Small intestine (tissue), 7 donors: ENCODE results near the gene HSFX2. TPM values are rescaled to one million over a fixed set of nuclear protein-coding genes. Genes with fewer than 3 reads are reported as not detected.
"Not testable (repeated sequence)": the region's sequence is repeated elsewhere in the genome, so short reads cannot be mapped to it uniquely, and the experiment has no call there.

Source experiments
- DNase-seq, 2 donors: peaks; one replicate each; pipeline versions ENCODE4 v3.0.0 to v3.0.0-alpha.2; 2013
- FAIRE-seq: peaks from 2 replicates; lab custom pipeline; 2012; peaks lifted over from hg19 to GRCh38; lab: Jason Lieb, UNC
- H3K27ac ChIP-seq, 3 donors: one replicate each; pipeline ENCODE4 v1.5.1; 2013; ENCODE audit warnings: low read length in 2 of 3, mild to moderate bottlenecking in 2 of 3, control low read depth in 1 of 3, inconsistent platforms in 1 of 3, low read depth in 1 of 3, moderate library complexity in 1 of 3
- H3K27me3 ChIP-seq, 3 donors: one replicate each; pipeline ENCODE4 v1.6.1; 2013; ENCODE audit warnings: low read length in 3 of 3, inconsistent platforms in 1 of 3; ENCODE audit not compliant: control insufficient read depth in 3 of 3, insufficient read depth in 3 of 3
- H3K36me3 ChIP-seq, 3 donors: one replicate each; pipeline ENCODE4 v1.6.1; 2013; ENCODE audit warnings: low read length in 3 of 3, inconsistent platforms in 1 of 3, low read depth in 1 of 3, mild to moderate bottlenecking in 1 of 3, moderate library complexity in 1 of 3; ENCODE audit not compliant: control insufficient read depth in 3 of 3, insufficient read depth in 2 of 3
- H3K4me1 ChIP-seq, 3 donors: one replicate each; pipeline ENCODE4 v1.6.1; 2013; ENCODE audit warnings: low read length in 2 of 3, inconsistent platforms in 1 of 3, low read depth in 1 of 3, mild to moderate bottlenecking in 1 of 3, moderate library complexity in 1 of 3; ENCODE audit not compliant: control insufficient read depth in 3 of 3, insufficient read depth in 2 of 3
- H3K4me3 ChIP-seq, 3 donors: one replicate each; pipeline ENCODE4 v1.5.1; 2013; ENCODE audit warnings: low read length in 3 of 3, control low read depth in 1 of 3, inconsistent platforms in 1 of 3, low read depth in 1 of 3, mild to moderate bottlenecking in 1 of 3, moderate library complexity in 1 of 3
- H3K9me3 ChIP-seq, 2 donors: one replicate each; pipeline ENCODE4 v1.6.1; 2013; ENCODE audit warnings: low read depth in 1 of 2, low read length in 1 of 2; ENCODE audit not compliant: control insufficient read depth in 2 of 2, insufficient read depth in 1 of 2
- WGBS, 3 donors: extraction: QIAGEN DNeasy Blood & Tissue Kit; methylation state at CpG; one replicate each; pipeline ENCODE4 v1.1.7; 2013; 5-methylcytosine and 5-hydroxymethylcytosine counted together
- polyA plus RNA-seq, 4 donors: library from polyadenylated mRNA; stranded (reverse) in 3 of 4; unstranded in 1 of 4; fragments of 200-250 nt in 3 of 4; fragments of 120-200 nt in 1 of 4; gene quantifications; one replicate each; pipeline versions ENCODE4 v1.2.1 to v1.2.3, GENCODE V29; 2013
- donor health status: healthy with polysubstance abuse.
- donor health status: control.
- donor health status: control.
- donor health status: Bipolar disorder and iron deficiency.
- donor health status: healthy.

HSFX2 gene
- polyA plus RNA-seq, 4 donors: 0.21 to 1.6 (median 0.49) TPM; not detected in 1

DNA sequence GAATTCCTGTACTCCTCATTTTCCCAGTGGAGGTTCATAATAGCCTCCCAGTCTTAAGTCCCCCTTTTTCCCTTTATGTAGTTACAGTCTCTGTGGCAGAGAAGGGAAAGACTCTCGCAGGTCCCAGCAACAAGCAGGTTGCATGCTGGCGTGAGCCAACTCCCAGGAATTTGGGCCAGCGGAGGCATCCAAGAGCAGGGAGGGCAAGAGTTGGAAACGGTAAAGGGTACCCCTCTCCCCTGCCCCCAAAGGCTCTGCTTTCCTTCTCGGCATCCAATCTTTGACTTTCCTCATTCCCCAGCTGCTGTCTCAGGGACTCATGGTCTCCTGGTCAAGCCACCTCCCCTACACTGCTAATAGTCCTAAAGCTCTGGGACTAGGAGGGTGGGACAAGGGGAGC, 15.4 kb upstream of the HSFX2 start:
- Histone ChIP-seq H3K27me3 (no peaks in the 10 kb centered on the region), H3K4me1 (no peaks in the 10 kb centered on the region), H3K27ac (no peak overlapping the region), H3K4me3 (no peak overlapping the region), H3K9me3 (no peaks in the 10 kb centered on the region), H3K36me3 (peaks cover 0 to 24% (median 0%) of the 10 kb centered on the region in 3 donors)
- DNase-seq (no peak), FAIRE-seq (no peak)
- WGBS, 3 donors: 88 to 93% (median 90%) methylated on average over 4 to 5 of the region's 5 CpGs

DNA sequence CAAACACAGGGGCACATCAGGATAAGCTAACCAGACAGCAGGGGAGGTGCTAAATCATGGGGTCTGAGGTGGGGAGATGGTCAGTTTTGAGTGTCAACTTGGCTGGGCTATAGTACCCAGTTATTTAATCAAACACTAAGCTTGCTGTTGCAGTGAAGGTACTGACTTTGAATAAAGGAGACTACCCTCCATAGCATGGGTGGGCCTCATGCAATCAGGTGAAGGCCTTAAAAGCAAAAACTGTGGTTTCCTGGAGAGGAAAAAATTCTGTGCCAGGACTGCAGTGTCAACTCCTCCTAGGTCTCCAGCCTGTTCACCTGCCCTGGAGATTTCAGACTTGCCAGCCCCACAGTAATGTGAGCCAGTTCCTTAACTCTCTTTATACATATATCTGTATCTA, 12.6 kb upstream of the HSFX2 start:
- Histone ChIP-seq H3K27me3 (no peaks in the 10 kb centered on the region), H3K36me3 (peaks cover 0 to 28% (median 0%) of the 10 kb centered on the region in 3 donors), H3K9me3 (no peaks in the 10 kb centered on the region), H3K27ac (no peak overlapping the region), H3K4me3 (no peak overlapping the region), H3K4me1 (no peaks in the 10 kb centered on the region)
- DNase-seq (no peak), FAIRE-seq (no peak)

DNA sequence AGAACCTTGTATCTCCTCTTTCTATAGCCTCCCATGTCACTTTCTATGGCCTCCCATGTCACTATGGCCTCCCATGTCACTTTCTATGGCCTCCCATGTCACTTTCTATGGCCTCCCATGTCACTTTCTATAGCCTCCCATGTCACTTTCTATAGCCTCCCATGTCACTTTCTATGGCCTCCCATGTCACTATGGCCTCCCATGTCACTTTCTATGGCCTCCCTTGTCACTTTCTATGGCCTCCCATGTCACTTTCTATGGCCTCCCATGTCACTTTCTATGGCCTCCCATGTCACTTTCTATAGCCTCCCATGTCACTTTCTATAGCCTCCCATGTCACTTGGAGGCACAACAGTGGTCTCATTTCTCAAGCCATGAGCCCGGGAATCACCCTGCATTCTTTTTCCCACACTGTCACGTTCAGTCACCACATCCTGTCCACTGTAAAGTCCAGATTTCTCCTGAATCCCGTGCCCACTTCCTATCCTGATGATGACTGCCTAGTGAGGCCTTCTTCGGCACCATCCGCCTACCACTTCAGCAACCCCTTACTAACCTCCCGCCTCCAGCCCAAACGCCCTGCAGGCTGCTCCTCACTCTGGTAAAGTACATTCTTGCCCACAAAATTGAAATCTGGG, 10.3 kb upstream of the HSFX2 start:
- not testable (repeated sequence) for H3K4me1 ChIP-seq, FAIRE-seq, DNase-seq, H3K27me3 ChIP-seq, H3K9me3 ChIP-seq, H3K4me3 ChIP-seq, H3K27ac ChIP-seq
- H3K36me3 ChIP-seq: peaks cover 0 to 25% (median 0%) of the 10 kb centered on the region in 3 donors
- WGBS, 3 donors: 69 to 89% (median 73%) methylated on average over 7 of the region's 7 CpGs

DNA sequence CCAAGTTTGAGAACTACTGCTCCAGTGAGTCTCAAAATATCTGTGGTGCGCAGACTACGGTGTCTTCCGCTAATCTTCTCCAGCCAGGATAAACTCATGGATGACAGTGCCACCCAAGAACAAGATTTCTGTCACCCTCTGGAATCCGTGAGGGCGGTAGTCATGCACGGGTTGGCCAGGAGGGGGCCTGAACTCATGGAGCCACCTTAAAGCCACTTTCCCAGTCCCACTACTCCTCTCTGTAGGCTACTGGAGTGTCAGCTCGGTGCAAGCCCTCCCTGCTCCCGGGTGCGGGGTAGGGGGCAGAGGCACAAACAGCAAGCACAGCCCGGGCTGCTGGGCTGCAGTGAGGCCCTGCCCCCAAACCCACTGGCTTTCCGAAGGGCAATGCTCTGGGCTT, 3.5 kb upstream of the HSFX2 start:
- FAIRE-seq, DNase-seq: not testable (repeated sequence)
- WGBS, 3 donors: 33 to 48% (median 37%) methylated on average over 3 of the region's 11 CpGs

DNA sequence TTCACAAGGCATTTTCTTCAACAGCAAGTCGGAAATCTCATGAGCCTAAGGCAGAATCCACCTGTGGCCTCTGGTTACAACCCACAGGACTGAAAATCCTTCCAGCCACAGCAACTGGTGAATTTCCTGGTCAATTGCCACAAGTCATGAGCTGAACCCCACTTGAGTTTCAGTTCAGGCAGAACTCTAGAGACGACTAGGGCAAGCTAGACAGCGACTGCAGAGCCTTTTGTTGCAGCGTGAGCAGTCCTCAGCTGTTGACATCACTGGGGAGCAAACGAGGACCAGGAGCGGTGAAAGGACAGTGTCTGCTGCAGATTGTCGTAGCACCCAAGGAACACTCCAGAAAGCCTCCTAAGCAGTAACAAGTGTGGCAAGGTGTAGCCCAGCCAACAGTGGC, 829 bp upstream of the HSFX2 start:
- H3K27me3 ChIP-seq, H3K4me3 ChIP-seq, H3K4me1 ChIP-seq, H3K36me3 ChIP-seq, H3K27ac ChIP-seq, DNase-seq, FAIRE-seq, H3K9me3 ChIP-seq: not testable (repeated sequence)
- no CpG with 5 or more reads among the region's 7 CpGs for WGBS, 3 donors

More for the DNA sequence above, 3.5 kb upstream of the HSFX2 start:
- not testable (repeated sequence) for H3K36me3 ChIP-seq, H3K27ac ChIP-seq, H3K4me1 ChIP-seq, H3K4me3 ChIP-seq, H3K27me3 ChIP-seq, H3K9me3 ChIP-seq

DNA sequence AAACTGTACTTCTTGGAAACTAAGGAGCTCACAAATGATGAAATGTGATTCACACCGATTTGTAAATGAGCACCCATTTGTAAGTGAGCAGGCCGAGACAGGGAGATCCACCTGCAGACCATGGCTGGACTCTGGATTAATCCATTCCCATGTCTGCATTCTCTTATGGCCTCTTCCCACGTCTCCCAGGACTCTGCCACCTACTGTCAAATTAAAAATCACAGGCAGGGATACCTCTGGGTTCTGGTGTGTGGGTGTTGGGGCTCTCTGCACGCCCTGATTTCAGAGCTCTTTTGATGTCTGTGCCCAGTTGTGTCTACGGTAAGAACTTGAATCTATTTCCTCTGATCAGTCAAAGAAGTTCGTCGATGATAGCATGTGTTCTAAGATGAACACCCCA, 4.1 kb downstream of the HSFX2 start:
- H3K36me3 ChIP-seq, H3K4me1 ChIP-seq, H3K27me3 ChIP-seq, H3K4me3 ChIP-seq, FAIRE-seq, DNase-seq, H3K9me3 ChIP-seq, H3K27ac ChIP-seq: not testable (repeated sequence)
- no CpG with 5 or more reads among the region's 7 CpGs for WGBS, 3 donors

DNA sequence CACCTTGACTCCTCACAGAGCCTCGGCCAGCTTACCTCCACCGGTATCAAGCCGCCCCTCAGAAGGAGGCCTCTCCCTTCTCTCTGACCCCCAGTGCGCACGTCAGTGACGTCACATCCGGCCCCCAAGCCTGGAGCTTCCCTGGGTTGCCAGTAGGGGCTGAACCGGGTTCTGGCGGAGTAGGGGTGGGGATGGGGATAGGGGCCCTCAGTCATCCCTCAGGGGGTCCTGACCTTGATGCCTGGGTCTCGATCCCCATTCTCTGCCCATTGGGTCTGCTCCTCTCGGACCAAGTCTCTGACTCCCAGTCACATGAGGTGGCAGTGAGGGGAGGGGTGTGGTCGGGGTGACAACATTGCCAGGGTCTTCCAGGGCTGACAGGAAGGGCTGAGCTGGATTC, 7.8 kb downstream of the HSFX2 start, which contains the start of gene MAGEA9B:
TSS of gene MAGEA9B (minus strand) at position 101 of the 400 bp plus-strand sequence. CDS start 4,280 bp downstream, outside the sequence.
- DNase-seq, H3K9me3 ChIP-seq, FAIRE-seq, H3K27me3 ChIP-seq, H3K4me1 ChIP-seq, H3K27ac ChIP-seq, H3K36me3 ChIP-seq, H3K4me3 ChIP-seq: not testable (repeated sequence)
- WGBS, 3 donors: no CpG with 5 or more reads among the region's 12 CpGs

DNA sequence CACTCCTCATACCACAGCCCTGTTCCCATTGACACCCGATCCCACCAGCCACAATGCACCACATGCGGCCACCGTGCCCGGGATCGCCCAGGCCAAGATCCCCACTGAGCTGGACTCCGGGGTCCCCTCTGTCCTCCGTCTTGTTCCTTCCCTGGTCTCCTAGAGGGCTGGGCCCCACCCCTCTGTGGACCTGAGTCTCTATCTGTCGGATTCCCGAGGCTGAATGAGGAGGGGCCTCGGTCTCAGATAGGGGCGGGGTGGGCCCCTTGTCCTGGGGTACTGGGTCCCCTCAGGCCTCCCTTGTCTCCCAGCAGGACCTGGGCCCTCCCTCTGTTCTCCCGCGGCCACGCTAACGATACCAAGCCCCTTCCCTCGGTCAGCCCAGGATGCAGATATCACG, 9.5 kb downstream of the HSFX2 start:
- H3K27ac ChIP-seq, H3K9me3 ChIP-seq, H3K36me3 ChIP-seq, H3K4me1 ChIP-seq, H3K27me3 ChIP-seq, H3K4me3 ChIP-seq, DNase-seq, FAIRE-seq: not testable (repeated sequence)
- WGBS, 3 donors: 71 to 90% (median 80%) methylated on average over 2 to 6 of the region's 17 CpGs

DNA sequence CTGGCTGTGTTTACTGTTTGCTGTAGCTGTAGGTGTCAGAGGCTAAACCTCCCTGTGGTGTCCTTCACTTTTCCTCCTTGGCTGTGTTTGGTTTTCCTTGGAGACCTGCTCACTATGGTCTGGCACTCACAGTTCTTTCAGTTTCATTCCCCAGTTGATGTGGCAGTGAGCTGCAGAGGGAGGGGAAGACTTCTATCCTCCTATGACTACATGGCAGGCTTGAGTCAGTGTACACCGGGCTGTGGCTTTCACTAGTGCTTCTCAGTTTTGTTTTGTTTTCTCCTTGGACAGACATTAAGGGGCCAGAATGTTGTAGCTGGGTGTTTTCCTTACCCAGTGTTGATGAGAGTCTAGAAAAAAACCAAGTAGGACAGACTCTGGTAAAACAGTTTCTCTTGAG, 21.7 kb downstream of the HSFX2 start:
- not testable (repeated sequence) for H3K27me3 ChIP-seq, H3K4me3 ChIP-seq, H3K27ac ChIP-seq, DNase-seq, H3K4me1 ChIP-seq, FAIRE-seq, H3K36me3 ChIP-seq, H3K9me3 ChIP-seq
- WGBS, 3 donors: no CpG with 5 or more reads among the region's 1 CpG
